ENCODE results near the gene DENND4C. TPM values are rescaled to one million over a fixed set of nuclear protein-coding genes. Genes with fewer than 3 reads are reported as not detected.
A peak's percentile ranks its signal among the peaks of the same experiment; 100 is the strongest.
"Not testable (repeated sequence)": the region's sequence is repeated elsewhere in the genome, so short reads cannot be mapped to it uniquely, and the experiment has no call there.

The DENND4C gene
- polyA plus RNA-seq, 3 donors = 45.4 to 50.2 (median 46.8) TPM

- no peak for DNase-seq (ENCODE audit: low read depth in 3 of 3, low spot score in 2 of 3)
Observed at GRCh38 chr9:19223724-19224123, 6.8 kb upstream of the DENND4C start.

GRCh38 chr9:19224563-19224962 lies 5.9 kb upstream of the DENND4C start:
- DNase-seq (ENCODE audit: low read depth in 3 of 3, low spot score in 2 of 3) = no peak

- peak; percentile 65 to 73 (median 68) for DNase-seq (ENCODE audit: low read depth in 3 of 3, low spot score in 2 of 3)
Observed at GRCh38 chr9:19229595-19230354, 718 bp upstream of the DENND4C start.

GRCh38 chr9:19231126-19231903 lies 822 bp downstream of the DENND4C start:
- no peak for DNase-seq (ENCODE audit: low read depth in 3 of 3, low spot score in 2 of 3)

- no peak for DNase-seq (ENCODE audit: low read depth in 3 of 3, low spot score in 2 of 3)
Observed at GRCh38 chr9:19231904-19232822, 1.7 kb downstream of the DENND4C start.

- no peak for DNase-seq (ENCODE audit: low read depth in 3 of 3, low spot score in 2 of 3)
Observed at GRCh38 chr9:19232823-19233194, 2.3 kb downstream of the DENND4C start.

GRCh38 chr9:19233344-19233743 lies 2.9 kb downstream of the DENND4C start:
- no peak for DNase-seq (ENCODE audit: low read depth in 3 of 3, low spot score in 2 of 3)

GRCh38 chr9:19239955-19240354 lies 9.5 kb downstream of the DENND4C start:
- DNase-seq (ENCODE audit: low read depth in 3 of 3, low spot score in 2 of 3) = no peak

GRCh38 chr9:19241728-19242127 lies 11.2 kb downstream of the DENND4C start:
- DNase-seq (ENCODE audit: low read depth in 3 of 3, low spot score in 2 of 3) = no peak

GRCh38 chr9:19243366-19244033 lies 13.0 kb downstream of the DENND4C start:
- DNase-seq (ENCODE audit: low read depth in 3 of 3, low spot score in 2 of 3) = no peak

- no peak for DNase-seq (ENCODE audit: low read depth in 3 of 3, low spot score in 2 of 3)
Observed at GRCh38 chr9:19246891-19247290, 16.4 kb downstream of the DENND4C start.

GRCh38 chr9:19247420-19247819 lies 16.9 kb downstream of the DENND4C start:
- DNase-seq (ENCODE audit: low read depth in 3 of 3, low spot score in 2 of 3) = no peak

- DNase-seq (ENCODE audit: low read depth in 3 of 3, low spot score in 2 of 3) = not testable (repeated sequence)
Observed at GRCh38 chr9:19250346-19250745, 19.9 kb downstream of the DENND4C start.

GRCh38 chr9:19251203-19251602 lies 20.7 kb downstream of the DENND4C start:
- DNase-seq (ENCODE audit: low read depth in 3 of 3, low spot score in 2 of 3) = not testable (repeated sequence)

- DNase-seq (ENCODE audit: low read depth in 3 of 3, low spot score in 2 of 3) = not testable (repeated sequence)
Observed at GRCh38 chr9:19251622-19252021, 21.1 kb downstream of the DENND4C start.

GRCh38 chr9:19252174-19252884 lies 21.8 kb downstream of the DENND4C start:
- no peak for DNase-seq (ENCODE audit: low read depth in 3 of 3, low spot score in 2 of 3)

- no peak for DNase-seq (ENCODE audit: low read depth in 3 of 3, low spot score in 2 of 3)
Observed at GRCh38 chr9:19252885-19253219, 22.4 kb downstream of the DENND4C start.

- no peak for DNase-seq (ENCODE audit: low read depth in 3 of 3, low spot score in 2 of 3)
Observed at GRCh38 chr9:19255112-19255511, 24.6 kb downstream of the DENND4C start.

- no peak for DNase-seq (ENCODE audit: low read depth in 3 of 3, low spot score in 2 of 3)
Observed at GRCh38 chr9:19255821-19256220, 25.3 kb downstream of the DENND4C start.
